Measurements from ENCODE around the gene MTREX. TPM values are rescaled to one million over a fixed set of nuclear protein-coding genes. Genes with fewer than 3 reads are reported as not detected.

Gene MTREX
- total RNA-seq, 1 donor from 2014 or later: 35.7 TPM

DNA sequence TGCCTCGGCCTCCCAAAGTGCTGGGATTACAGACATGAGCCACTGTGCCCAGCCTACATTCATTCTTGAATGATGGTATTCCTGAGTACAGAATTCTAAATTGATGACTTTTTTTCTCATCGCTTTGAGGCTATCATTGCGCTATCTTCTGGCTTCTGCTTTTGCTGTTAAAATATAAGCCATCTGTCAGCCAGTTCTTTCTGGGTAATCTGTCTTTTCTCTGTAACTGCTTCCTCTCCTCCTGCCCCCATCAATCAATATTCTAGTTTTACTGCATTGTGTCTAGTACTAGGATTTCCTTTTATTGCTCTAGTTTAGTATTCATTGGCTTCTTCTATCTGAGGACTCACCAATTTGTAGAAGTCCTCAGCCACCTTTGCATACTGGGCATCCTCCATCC lies 138.0 kb downstream of the MTREX start:
- no peaks in the 10 kb centered on the region for H3K36me3 ChIP-seq (ENCODE audit: control insufficient read depth, insufficient read depth, low read length)
- H3K27me3 ChIP-seq (ENCODE audit: control insufficient read depth, insufficient read depth, low read length): no peaks in the 10 kb centered on the region
- H3K4me3 ChIP-seq (ENCODE audit: low read depth, low read length): no peak overlapping the region
- TF ChIP-seq, protein P1, sequence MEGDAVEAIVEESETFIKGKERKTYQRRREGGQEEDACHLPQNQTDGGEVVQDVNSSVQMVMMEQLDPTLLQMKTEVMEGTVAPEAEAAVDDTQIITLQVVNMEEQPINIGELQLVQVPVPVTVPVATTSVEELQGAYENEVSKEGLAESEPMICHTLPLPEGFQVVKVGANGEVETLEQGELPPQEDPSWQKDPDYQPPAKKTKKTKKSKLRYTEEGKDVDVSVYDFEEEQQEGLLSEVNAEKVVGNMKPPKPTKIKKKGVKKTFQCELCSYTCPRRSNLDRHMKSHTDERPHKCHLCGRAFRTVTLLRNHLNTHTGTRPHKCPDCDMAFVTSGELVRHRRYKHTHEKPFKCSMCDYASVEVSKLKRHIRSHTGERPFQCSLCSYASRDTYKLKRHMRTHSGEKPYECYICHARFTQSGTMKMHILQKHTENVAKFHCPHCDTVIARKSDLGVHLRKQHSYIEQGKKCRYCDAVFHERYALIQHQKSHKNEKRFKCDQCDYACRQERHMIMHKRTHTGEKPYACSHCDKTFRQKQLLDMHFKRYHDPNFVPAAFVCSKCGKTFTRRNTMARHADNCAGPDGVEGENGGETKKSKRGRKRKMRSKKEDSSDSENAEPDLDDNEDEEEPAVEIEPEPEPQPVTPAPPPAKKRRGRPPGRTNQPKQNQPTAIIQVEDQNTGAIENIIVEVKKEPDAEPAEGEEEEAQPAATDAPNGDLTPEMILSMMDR (IDR thresholded peaks at IDR 0.05; ENCODE audit: insufficient read depth, low read length, poor library complexity, severe bottlenecking): no peak
- no peak for DNase-seq (ENCODE audit: low read depth)

DNA sequence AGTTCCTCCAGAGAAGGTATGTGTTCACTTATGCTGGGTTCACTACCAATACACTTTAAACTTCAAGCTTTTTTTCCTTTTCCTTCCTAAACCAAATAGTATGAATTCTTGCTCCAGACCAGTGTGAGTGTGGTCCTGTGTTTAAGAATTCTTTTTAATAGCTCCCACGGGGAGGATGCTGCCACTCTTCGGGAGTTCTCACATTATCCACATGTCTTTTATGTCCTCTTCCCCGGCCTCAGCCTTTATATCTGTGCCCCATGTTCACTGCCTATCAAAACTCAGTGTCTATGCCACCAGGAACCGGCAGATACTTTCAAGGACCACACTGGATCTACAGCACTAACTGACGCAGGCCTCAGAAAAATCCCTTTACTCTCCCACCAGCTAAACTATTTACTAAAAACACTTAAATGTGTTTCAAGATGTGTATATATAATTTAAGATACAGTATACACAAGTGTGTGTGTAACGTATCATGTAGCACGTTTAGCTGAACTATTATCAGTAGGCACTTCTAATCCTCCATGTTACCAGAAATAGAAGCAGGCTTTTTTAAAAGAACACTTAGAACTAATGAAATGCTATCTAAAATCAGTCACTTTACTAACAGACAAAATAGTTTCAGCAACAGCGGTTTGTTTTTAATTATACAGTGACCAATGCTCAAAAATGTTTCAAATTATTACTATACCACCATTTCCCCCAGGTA lies 139.0 kb downstream of the MTREX start:
- Histone ChIP-seq H3K4me3 (ENCODE audit: low read depth, low read length) (no peak overlapping the region), H3K36me3 (ENCODE audit: control insufficient read depth, insufficient read depth, low read length) (no peaks in the 10 kb centered on the region), H3K27me3 (ENCODE audit: control insufficient read depth, insufficient read depth, low read length) (no peaks in the 10 kb centered on the region)
- no peak for DNase-seq (ENCODE audit: low read depth)
- TF ChIP-seq, protein P1 (IDR thresholded peaks at IDR 0.05; ENCODE audit: insufficient read depth, low read length, poor library complexity, severe bottlenecking): no peak

- TF ChIP-seq, protein P1 (IDR thresholded peaks at IDR 0.05; ENCODE audit: insufficient read depth, low read length, poor library complexity, severe bottlenecking): no peak
- H3K27me3 ChIP-seq (ENCODE audit: control insufficient read depth, insufficient read depth, low read length): no peaks in the 10 kb centered on the region
- no peak overlapping the region for H3K4me3 ChIP-seq (ENCODE audit: low read depth, low read length)
- DNase-seq (ENCODE audit: low read depth): no peak
- no peaks in the 10 kb centered on the region for H3K36me3 ChIP-seq (ENCODE audit: control insufficient read depth, insufficient read depth, low read length)
Observed at GRCh38 chr5:55450050-55450765, 142.4 kb downstream of the MTREX start.

DNA sequence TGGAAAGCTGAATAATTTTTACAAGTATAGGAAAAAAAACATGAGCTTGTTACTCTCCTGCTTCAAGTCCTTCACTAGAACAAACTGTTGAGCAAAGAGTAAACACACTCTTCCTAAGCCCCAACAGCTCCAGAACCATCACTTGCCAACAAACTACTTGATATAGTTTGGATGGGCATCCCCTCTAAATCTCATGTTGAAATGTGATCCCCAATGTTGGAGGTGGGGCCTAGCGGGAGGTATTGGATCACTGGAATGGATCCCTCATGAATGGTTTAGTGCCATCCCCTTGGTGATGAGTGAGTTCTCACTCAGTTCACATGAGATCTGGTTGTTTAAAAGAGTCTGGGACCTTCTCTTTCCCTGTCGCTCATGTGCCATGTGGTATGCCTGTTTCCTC lies 144.2 kb downstream of the MTREX start:
- no peaks in the 10 kb centered on the region for H3K36me3 ChIP-seq (ENCODE audit: control insufficient read depth, insufficient read depth, low read length)
- no peaks in the 10 kb centered on the region for H3K27me3 ChIP-seq (ENCODE audit: control insufficient read depth, insufficient read depth, low read length)
- H3K4me3 ChIP-seq (ENCODE audit: low read depth, low read length): no peak overlapping the region
- TF ChIP-seq, protein P1 (IDR thresholded peaks at IDR 0.05; ENCODE audit: insufficient read depth, low read length, poor library complexity, severe bottlenecking): no peak
- DNase-seq (ENCODE audit: low read depth): no peak

DNA sequence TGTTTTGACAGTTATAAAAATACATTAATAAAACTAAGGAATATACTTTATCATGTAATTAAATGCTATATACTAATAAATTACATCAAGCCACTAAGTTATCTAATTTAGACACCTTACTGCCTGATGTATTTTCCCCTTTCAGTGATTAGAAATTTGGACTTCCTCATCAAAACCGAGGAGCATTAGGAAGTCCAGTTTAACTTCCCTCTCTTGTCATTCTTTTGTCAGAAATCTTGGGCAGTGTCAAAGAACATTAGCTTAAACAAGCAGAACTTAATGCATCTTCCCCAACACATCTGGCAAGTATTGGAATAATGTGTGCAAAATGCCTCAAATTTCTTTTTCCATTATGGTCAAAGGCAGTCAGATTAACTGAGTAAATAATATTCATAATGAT lies 145.4 kb downstream of the MTREX start:
- no peak overlapping the region for H3K4me3 ChIP-seq (ENCODE audit: low read depth, low read length)
- TF ChIP-seq, protein P1 (IDR thresholded peaks at IDR 0.05; ENCODE audit: insufficient read depth, low read length, poor library complexity, severe bottlenecking): no peak
- H3K36me3 ChIP-seq (ENCODE audit: control insufficient read depth, insufficient read depth, low read length): no peaks in the 10 kb centered on the region
- DNase-seq (ENCODE audit: low read depth): no peak
- H3K27me3 ChIP-seq (ENCODE audit: control insufficient read depth, insufficient read depth, low read length): no peaks in the 10 kb centered on the region
